ENCODE measurements around the gene KMT2C.
"Not testable (repeated sequence)": the region's sequence is repeated elsewhere in the genome, so short reads cannot be mapped to it uniquely, and the experiment has no call there.

DNA sequence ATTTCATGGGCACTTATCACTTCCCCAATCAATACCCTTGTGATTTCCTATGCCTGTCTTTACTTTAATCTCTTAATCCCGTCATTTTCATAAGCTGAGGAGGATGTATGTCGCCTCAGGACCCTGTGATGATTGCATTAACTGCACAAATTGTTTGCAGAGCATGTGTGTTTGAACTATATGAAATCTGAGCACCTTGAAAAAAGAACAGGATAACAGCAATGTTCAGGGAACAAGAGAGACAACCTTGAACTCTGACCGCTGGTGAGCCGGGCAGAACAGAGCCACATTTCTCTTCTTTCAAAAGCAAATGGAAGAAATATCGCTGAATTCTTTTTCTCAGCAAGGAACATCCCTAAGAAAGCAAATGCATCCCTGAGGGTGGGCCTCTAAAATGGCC, 84.1 kb downstream of the KMT2C start:
- TF ChIP-seq, protein P1, sequence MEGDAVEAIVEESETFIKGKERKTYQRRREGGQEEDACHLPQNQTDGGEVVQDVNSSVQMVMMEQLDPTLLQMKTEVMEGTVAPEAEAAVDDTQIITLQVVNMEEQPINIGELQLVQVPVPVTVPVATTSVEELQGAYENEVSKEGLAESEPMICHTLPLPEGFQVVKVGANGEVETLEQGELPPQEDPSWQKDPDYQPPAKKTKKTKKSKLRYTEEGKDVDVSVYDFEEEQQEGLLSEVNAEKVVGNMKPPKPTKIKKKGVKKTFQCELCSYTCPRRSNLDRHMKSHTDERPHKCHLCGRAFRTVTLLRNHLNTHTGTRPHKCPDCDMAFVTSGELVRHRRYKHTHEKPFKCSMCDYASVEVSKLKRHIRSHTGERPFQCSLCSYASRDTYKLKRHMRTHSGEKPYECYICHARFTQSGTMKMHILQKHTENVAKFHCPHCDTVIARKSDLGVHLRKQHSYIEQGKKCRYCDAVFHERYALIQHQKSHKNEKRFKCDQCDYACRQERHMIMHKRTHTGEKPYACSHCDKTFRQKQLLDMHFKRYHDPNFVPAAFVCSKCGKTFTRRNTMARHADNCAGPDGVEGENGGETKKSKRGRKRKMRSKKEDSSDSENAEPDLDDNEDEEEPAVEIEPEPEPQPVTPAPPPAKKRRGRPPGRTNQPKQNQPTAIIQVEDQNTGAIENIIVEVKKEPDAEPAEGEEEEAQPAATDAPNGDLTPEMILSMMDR (IDR thresholded peaks at IDR 0.05; ENCODE audit: borderline replicate concordance, extremely low read depth, low read length, poor library complexity, severe bottlenecking) = not testable (repeated sequence)
- not testable (repeated sequence) for TF ChIP-seq EZH2 (IDR thresholded peaks at IDR 0.05; ENCODE audit: borderline replicate concordance, low read depth, low read length, severe bottlenecking)

All from DND-41 (cell line).